Breast epithelium (tissue), 4 donors: ENCODE measurements around the gene PEAK1. TPM values are rescaled to one million over a fixed set of nuclear protein-coding genes. Genes with fewer than 3 reads are reported as not detected.

Experiments
- DNase-seq, 2 donors: peaks; one replicate each; pipeline ENCODE4 v3.0.0-alpha.2; 2019; ENCODE audit warnings: low spot score in 2 of 2
- H3K27ac ChIP-seq, 2 donors: fragments of 200-600 bp; sonication (generic) in 1 of 2; one replicate each; pipeline ENCODE4 v1.5.1; 2016 to 2019; ENCODE audit warnings: mild to moderate bottlenecking in 1 of 2
- H3K27me3 ChIP-seq, 2 donors: fragments of 200-600 bp; sonication (generic) in 1 of 2; one replicate each; pipeline versions ENCODE4 v1.5.1 to v1.6.0; 2017 to 2019; ENCODE audit warnings: control low read depth in 1 of 2, mild to moderate bottlenecking in 1 of 2
- H3K36me3 ChIP-seq: fragments of 200-600 bp; one replicate; pipeline ENCODE4 v1.5.1; 2019
- H3K4me1 ChIP-seq, 2 donors: fragments of 200-600 bp; sonication (generic); one replicate each; pipeline ENCODE4 v1.5.1; 2016 to 2019; ENCODE audit warnings: control low read depth in 1 of 2
- H3K4me3 ChIP-seq, 3 donors: fragments of 200-600 bp; sonication (generic); 1 replicate in 2 of 3; 2 replicates in 1 of 3; pipeline ENCODE4 v1.5.1; 2016 to 2019; ENCODE audit warnings: mild to moderate bottlenecking in 3 of 3, moderate library complexity in 2 of 3
- H3K9me3 ChIP-seq, 2 donors: fragments of 200-600 bp; sonication (generic) in 1 of 2; one replicate each; pipeline ENCODE4 v1.5.1; 2016 to 2019; ENCODE audit warnings: control low read depth in 1 of 2
- POLR2A ChIP-seq: fragments of 450-650 bp; IDR thresholded peaks from one replicate; pipeline ENCODE4 v1.6.1; 2016; ENCODE audit warnings: antibody characterized with exemption, mild to moderate bottlenecking, moderate library complexity
- POLR2AphosphoS5 ChIP-seq, 3 donors: sonication (generic); formaldehyde crosslinking; IDR thresholded peaks; one replicate each; pipeline ENCODE4 v1.6.1; 2017; ENCODE audit warnings: antibody characterized with exemption in 3 of 3
- intact Hi-C: fragments of 100-400 bp; cut with DNase I; formaldehyde crosslinking; loops from one replicate; pipeline ENCODE4 v1.15.1; 2023; ENCODE audit warnings: low total_unique reads
- total RNA-seq, 3 donors: library from RNA; depleted of rRNA; stranded (reverse); fragments of >200 nt; gene quantifications; one replicate each; pipeline ENCODE4 v1.1.0, GENCODE V29; 2016
- TF ChIP-seq, protein P1 (sequence below), 3 donors: fragments of 450-650 bp; IDR thresholded peaks; one replicate each; pipeline ENCODE4 v1.5.1; 2016 to 2017; ENCODE audit warnings: antibody characterized with exemption in 3 of 3, mild to moderate bottlenecking in 3 of 3, moderate library complexity in 3 of 3

The PEAK1 gene
- total RNA-seq, 3 donors from 2014 or later = 48.5 to 99.5 (median 55.2) TPM

DNA sequence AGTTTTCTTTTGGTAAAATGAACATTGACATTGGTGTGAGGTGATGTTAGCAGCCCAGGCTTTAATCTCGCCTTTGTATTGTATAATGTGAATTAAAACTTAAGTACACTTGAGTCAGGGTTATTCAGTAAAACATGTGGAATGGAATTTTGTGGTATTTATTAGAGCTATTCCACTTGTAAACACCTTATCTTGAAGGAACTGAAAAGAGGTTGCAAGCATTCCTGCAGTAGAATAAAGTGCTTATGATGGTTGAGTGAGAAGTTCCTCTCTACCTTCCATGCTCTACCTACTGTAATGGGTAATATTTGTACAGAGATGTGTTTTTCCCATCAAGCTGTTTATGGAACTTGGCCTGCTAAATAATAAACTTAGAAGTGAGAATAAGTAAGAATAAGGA, 36.8 kb upstream of the PEAK1 start:
- Histone ChIP-seq H3K9me3 (no peaks in the 10 kb centered on the region), H3K4me3 (no peak overlapping the region), H3K27ac (no peak overlapping the region), H3K36me3 (no peaks in the 10 kb centered on the region), H3K4me1 (no peaks in the 10 kb centered on the region), H3K27me3 (no peaks in the 10 kb centered on the region)
- TF ChIP-seq POLR2AphosphoS5 (IDR thresholded peaks at IDR 0.05) (no peak), POLR2A (no peak)
- TF ChIP-seq, protein P1, sequence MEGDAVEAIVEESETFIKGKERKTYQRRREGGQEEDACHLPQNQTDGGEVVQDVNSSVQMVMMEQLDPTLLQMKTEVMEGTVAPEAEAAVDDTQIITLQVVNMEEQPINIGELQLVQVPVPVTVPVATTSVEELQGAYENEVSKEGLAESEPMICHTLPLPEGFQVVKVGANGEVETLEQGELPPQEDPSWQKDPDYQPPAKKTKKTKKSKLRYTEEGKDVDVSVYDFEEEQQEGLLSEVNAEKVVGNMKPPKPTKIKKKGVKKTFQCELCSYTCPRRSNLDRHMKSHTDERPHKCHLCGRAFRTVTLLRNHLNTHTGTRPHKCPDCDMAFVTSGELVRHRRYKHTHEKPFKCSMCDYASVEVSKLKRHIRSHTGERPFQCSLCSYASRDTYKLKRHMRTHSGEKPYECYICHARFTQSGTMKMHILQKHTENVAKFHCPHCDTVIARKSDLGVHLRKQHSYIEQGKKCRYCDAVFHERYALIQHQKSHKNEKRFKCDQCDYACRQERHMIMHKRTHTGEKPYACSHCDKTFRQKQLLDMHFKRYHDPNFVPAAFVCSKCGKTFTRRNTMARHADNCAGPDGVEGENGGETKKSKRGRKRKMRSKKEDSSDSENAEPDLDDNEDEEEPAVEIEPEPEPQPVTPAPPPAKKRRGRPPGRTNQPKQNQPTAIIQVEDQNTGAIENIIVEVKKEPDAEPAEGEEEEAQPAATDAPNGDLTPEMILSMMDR (IDR thresholded peaks at IDR 0.05) = no peak
- intact Hi-C loops = no loop called here
- DNase-seq = no peak

DNA sequence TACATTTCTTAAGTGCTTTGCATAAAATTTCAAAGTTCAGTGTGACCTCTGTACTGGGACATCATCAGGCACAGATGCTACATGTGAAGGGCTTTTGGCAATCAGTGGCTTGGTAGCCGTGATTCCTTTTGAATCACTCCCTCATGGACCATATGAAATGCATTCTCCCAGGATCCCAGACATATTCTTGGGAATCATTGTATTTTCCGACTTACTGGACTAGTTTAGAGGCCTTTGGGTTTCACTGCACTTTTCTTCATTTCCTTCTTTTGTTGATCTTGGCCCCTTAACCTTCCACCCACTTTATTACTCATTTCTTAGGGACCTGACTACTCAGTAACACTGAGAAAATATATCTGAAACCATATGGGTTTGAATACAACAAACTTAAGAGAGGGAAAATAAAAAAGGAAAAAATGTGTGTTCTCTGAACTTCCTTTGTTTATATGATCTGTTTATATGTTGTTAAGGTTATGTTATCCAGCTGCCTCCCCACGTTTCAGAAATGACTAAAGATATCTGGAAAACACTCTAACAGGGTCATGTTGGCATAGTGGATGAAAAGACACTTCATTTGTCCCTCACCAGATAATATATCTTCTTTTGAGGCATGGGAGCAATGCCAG, 35.9 kb upstream of the PEAK1 start:
- intact Hi-C loops = no loop called here
- Histone ChIP-seq H3K9me3 (no peaks in the 10 kb centered on the region), H3K27me3 (no peaks in the 10 kb centered on the region), H3K36me3 (no peaks in the 10 kb centered on the region), H3K4me3 (no peak overlapping the region), H3K27ac (peak overlapping the region; percentile 27 to 81), H3K4me1 (no peaks in the 10 kb centered on the region)
- TF ChIP-seq POLR2A = no peak
- TF ChIP-seq, protein P1 (IDR thresholded peaks at IDR 0.05) = no peak
- no peak for TF ChIP-seq POLR2AphosphoS5 (IDR thresholded peaks at IDR 0.05)
- DNase-seq = no peak

DNA sequence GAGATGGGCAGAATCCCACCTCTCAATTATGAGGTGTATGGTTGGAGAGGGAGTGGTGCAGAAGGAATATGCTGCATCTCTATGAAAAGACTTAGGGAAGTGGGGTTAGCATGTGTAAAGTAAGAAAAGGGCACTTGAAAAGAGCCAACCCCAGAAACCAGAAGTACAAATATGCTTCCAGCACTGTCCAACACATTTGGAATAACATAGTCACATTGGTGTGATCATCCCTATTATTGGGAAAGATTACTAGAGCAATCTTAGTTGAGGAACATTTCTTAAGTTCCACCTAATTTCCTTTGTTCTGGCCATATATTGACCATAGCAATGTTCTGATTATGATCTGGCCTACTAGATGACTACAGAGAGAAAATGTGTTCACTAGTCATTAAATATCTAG, 35.0 kb upstream of the PEAK1 start:
- H3K4me3 ChIP-seq = no peak overlapping the region
- no peaks in the 10 kb centered on the region for H3K9me3 ChIP-seq
- H3K36me3 ChIP-seq = no peaks in the 10 kb centered on the region
- H3K27ac ChIP-seq = peak overlapping the region in 1 of 2 donors; percentile 23
- intact Hi-C loops = no loop called here
- H3K4me1 ChIP-seq = no peaks in the 10 kb centered on the region
- DNase-seq = no peak
- TF ChIP-seq, protein P1 (IDR thresholded peaks at IDR 0.05) = no peak
- TF ChIP-seq POLR2A (no peak), POLR2AphosphoS5 (IDR thresholded peaks at IDR 0.05) (no peak)
- no peaks in the 10 kb centered on the region for H3K27me3 ChIP-seq

DNA sequence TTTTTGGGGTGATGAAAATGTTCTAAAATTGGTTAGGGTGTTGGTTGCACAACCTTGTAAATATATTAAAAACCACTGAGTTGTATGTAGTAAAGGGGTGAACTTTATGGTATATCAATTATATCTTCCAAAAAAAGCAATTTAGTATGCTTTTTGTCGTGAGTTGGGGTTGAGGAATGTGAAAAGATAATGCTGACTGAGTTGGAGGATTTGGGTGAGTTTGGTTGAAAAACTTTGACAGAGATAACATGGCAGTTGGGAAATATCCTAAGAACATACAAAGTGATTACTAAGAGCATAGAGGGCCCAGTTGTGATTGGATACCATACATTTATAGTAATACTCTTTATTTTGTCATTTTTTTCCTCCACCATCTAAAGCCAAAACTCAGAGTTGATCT, 34.4 kb upstream of the PEAK1 start:
- Histone ChIP-seq H3K9me3 (no peaks in the 10 kb centered on the region), H3K27ac (peak overlapping the region in 1 of 2 donors; percentile 23), H3K36me3 (no peaks in the 10 kb centered on the region), H3K27me3 (no peaks in the 10 kb centered on the region), H3K4me3 (no peak overlapping the region), H3K4me1 (no peaks in the 10 kb centered on the region)
- no peak for DNase-seq
- intact Hi-C loops = no loop called here
- TF ChIP-seq, protein P1 (IDR thresholded peaks at IDR 0.05) = no peak
- no peak for TF ChIP-seq POLR2A
- no peak for TF ChIP-seq POLR2AphosphoS5 (IDR thresholded peaks at IDR 0.05)

DNA sequence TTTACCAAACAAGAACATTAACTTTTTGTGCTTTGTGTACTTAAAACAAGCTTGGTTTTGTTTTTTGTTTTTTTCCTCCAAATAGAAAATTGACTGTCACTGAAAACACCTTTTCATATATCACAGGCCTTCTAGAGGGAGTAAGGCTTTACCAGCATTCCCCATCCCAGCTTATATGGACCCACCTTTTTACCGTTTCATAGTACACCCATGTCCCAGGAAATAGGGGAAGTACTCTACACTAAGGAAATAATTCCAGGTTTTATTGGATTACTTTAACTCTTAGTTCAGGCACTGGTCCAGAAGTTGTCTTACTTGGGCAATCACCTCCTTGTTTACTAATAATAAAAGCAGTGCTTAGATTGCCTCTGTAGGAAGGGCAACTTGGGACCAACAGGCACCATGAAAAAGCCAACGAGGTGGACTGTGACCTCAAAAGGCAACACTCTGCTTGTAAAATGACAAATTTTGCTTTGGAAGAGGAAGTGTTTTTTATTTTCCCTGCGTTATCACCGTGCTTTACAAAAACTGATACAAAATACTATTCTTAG, 27.0 kb upstream of the PEAK1 start:
- intact Hi-C loops = no loop called here
- TF ChIP-seq POLR2AphosphoS5 (IDR thresholded peaks at IDR 0.05) (no peak), POLR2A (no peak)
- TF ChIP-seq, protein P1 (IDR thresholded peaks at IDR 0.05) = no peak
- no peak overlapping the region for H3K4me3 ChIP-seq

More for the DNA sequence above, 27.0 kb upstream of the PEAK1 start:
- Histone ChIP-seq H3K36me3 (no peaks in the 10 kb centered on the region), H3K9me3 (no peaks in the 10 kb centered on the region), H3K27ac (no peak overlapping the region), H3K27me3 (no peaks in the 10 kb centered on the region), H3K4me1 (no peaks in the 10 kb centered on the region)
- DNase-seq = no peak
